GM23248 (cell line): Measurements from ENCODE around the gene POGK.

Experiments used
- EZH2 ChIP-seq: fragments of 200-600 bp; sonication (generic); IDR thresholded peaks from 2 replicates; pipeline ENCODE4 v1.6.1; 2018; ENCODE audit warnings: antibody characterized with exemption, mild to moderate bottlenecking; ENCODE audit not compliant: insufficient read depth, poor library complexity, severe bottlenecking
- EZH2phosphoT487 ChIP-seq: fragments of 200-600 bp; sonication (generic); IDR thresholded peaks from 2 replicates; pipeline ENCODE4 v1.6.1; 2018; ENCODE audit warnings: antibody characterized with exemption, moderate library complexity, mild to moderate bottlenecking, low read depth; ENCODE audit not compliant: insufficient read depth

DNA sequence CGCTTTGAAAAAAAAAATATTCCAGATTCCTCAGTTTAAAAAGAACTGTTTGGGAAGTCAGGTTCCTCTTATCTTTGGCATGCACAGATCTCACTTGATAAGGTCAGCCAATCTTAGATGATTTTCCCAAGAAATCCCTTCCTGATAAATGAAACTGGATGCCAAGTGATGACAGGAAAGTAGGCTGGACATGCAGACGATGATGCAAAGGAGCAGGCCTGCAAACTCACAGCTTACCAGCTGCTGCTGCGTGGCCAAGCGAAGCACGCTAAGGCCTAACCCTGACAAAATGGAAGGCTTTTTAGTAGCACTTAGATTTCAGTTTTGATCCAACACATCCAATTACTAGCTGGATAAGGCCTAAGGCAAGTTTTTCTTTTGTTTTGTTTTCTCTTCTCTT lies 26.7 kb downstream of the POGK start:
- TF ChIP-seq EZH2 = no peak
- TF ChIP-seq EZH2phosphoT487 = no peak
